Mammary epithelial cell (primary cell): ENCODE measurements around the gene ELP1.

Experiments
- CTCF ChIP-seq, 2 donors: IDR thresholded peaks in 1 of 2; conservative IDR thresholded peaks in 1 of 2; 2 replicates each; pipeline ENCODE4 v1.5.1; 2011 to 2012; ENCODE audit warnings: inconsistent platforms in 2 of 2, low read length in 2 of 2, mild to moderate bottlenecking in 2 of 2, control low read depth in 1 of 2, low read depth in 1 of 2; ENCODE audit not compliant: insufficient read depth in 1 of 2; ENCODE audit errors: extremely low read depth in 1 of 2
- EZH2 ChIP-seq: IDR thresholded peaks from 2 replicates; pipeline ENCODE4 v1.6.1; 2012; ENCODE audit warnings: low read length, inconsistent platforms, borderline replicate concordance

DNA sequence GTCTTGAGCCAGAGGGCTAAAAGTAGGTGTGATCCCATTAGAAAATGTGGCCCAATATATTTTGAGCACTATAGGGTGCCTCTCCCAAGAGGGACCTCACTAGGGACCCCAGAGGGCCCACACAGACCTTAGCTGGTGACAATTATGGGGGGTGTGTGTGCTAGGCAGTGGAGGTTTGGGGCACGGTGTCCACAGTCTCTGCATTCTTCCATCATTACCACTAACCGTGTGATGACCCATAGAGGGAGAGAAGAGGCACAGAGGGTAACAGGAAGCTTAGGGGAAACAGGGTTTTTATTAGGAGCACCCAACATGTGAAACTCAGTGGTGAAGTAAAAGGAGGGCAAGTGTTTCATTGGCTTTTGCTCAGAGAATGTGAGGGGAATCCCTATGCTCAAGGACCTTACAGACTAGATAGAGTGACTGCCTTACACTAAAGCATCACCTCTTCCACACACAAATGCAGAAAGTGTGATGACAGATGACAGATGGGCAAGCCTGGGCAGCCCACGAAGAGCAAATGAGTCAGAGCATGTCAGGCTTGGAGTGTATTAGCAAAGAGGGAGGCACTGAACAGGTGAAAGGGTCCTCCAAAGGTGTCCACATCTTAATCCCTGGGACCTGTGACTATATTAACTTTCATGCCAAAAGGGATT is 74.3 kb downstream of the ELP1 start:
- TF ChIP-seq EZH2, result no peak
- TF ChIP-seq CTCF (conservative IDR thresholded peaks at IDR 0.05 in 1 of 2, IDR thresholded peaks at IDR 0.05 in 1 of 2; ENCODE audit: extremely low read depth in 1 of 2, insufficient read depth in 1 of 2, low read depth in 1 of 2, low read length in 2 of 2), result no peak
